Islet of Langerhans (tissue), 1 donor: ENCODE data around the gene PELI3.

ENCODE experiments used
- FAIRE-seq: peaks from one replicate; lab custom pipeline; 2011; peaks lifted over from hg19 to GRCh38; lab: Jason Lieb, UNC

The PELI3 gene

GRCh38 chr11:66475349-66476172 lies 8.9 kb downstream of the PELI3 start:
- FAIRE-seq = no peak

- FAIRE-seq = no peak
Observed at GRCh38 chr11:66476173-66476840, 9.6 kb downstream of the PELI3 start.

- FAIRE-seq = no peak
Observed at GRCh38 chr11:66476841-66477251, 10.1 kb downstream of the PELI3 start.

GRCh38 chr11:66477263-66478201 lies 10.8 kb downstream of the PELI3 start:
- FAIRE-seq = no peak

GRCh38 chr11:66478729-66479393 lies 12.2 kb downstream of the PELI3 start:
- no peak for FAIRE-seq

- no peak for FAIRE-seq
Observed at GRCh38 chr11:66479394-66480116, 12.8 kb downstream of the PELI3 start.

- no peak for FAIRE-seq
Observed at GRCh38 chr11:66480117-66480938, 13.6 kb downstream of the PELI3 start, which contains the start of gene DPP3. DPP3 (plus strand) TSS chr11:66480434; CDS start chr11:66482201, 1,767 bp downstream.

GRCh38 chr11:66484806-66485380 lies 18.2 kb downstream of the PELI3 start:
- no peak for FAIRE-seq

GRCh38 chr11:66488957-66489356 lies 22.3 kb downstream of the PELI3 start:
- no peak for FAIRE-seq

- no peak for FAIRE-seq
Observed at GRCh38 chr11:66489636-66490035, 22.9 kb downstream of the PELI3 start.

- no peak for FAIRE-seq
Observed at GRCh38 chr11:66491315-66491935, 24.7 kb downstream of the PELI3 start.

- no peak for FAIRE-seq
Observed at GRCh38 chr11:66492161-66492865, 25.6 kb downstream of the PELI3 start.

- no peak for FAIRE-seq
Observed at GRCh38 chr11:66493130-66493529, 26.4 kb downstream of the PELI3 start.

- no peak for FAIRE-seq
Observed at GRCh38 chr11:66494458-66494857, 27.8 kb downstream of the PELI3 start.

- no peak for FAIRE-seq
Observed at GRCh38 chr11:66494935-66495334, 28.2 kb downstream of the PELI3 start.

- FAIRE-seq = no peak
Observed at GRCh38 chr11:66495401-66495854, 28.7 kb downstream of the PELI3 start.

- FAIRE-seq = no peak
Observed at GRCh38 chr11:66497206-66497605, 30.5 kb downstream of the PELI3 start.

GRCh38 chr11:66498506-66498905 lies 31.8 kb downstream of the PELI3 start:
- FAIRE-seq = no peak
